Activated CD8-positive, alpha-beta memory T cell treated with anti-CD3 and anti-CD28 coated beads, Interleukin-2, amount 50 U/mL, for 1 hour (primary cell): ENCODE results near the gene KDELR3.
A peak's percentile ranks its signal among the peaks of the same experiment; 100 is the strongest.

Experiments
- DNase-seq: peaks from one replicate; pipeline ENCODE4 v3.0.0-alpha.2; 2020; ENCODE audit errors: extremely low read depth

Gene KDELR3

DNA sequence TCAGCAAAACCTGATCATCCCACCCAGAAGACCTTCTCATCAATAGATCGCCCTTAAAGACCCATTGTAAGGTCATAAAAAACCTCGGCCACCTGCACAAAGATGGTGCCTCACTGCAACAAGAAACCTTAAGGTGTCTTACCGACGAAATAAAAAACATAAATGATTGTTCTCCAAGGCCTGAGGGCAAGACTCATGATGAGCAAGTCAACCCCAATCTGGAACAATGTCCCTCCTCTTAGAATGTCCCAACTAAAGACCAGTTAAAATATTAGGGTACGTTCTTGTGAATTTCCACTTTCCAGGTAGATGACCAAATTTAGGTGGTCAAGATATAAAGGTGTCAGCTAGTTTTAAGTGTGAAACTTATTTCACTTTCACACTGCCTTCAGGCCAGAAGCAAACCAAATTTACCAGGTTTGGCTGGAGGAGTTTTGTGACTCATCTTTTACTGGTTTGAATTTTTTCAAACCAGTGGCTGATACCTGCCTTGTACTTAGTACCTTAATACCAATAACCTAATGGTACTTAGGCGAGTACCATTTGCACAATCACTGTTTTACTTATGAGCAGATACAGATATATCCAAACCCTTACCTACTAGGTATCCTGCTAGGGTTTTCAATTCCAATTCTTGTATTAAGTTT, 14.9 kb downstream of the KDELR3 start:
- DNase-seq = no peak

DNA sequence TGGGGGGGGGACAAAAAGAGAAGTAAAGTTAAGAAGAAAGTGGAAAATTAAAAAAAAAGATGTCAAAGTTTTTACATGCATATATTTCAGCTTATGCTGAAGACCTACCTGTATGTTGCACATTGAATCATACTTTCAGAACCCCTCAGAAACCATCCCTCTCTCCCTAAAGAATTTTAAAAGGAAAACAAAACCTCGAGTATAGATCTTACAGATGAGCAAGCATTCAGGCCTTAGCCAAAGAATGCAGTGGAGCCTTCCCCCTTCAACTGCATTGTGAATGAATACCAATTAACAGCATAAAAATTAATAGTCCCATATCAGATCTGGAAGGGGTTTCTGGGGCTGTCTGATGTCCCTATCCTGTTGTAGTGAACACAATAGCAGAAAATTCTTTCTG, 16.3 kb downstream of the KDELR3 start:
- no peak for DNase-seq

DNA sequence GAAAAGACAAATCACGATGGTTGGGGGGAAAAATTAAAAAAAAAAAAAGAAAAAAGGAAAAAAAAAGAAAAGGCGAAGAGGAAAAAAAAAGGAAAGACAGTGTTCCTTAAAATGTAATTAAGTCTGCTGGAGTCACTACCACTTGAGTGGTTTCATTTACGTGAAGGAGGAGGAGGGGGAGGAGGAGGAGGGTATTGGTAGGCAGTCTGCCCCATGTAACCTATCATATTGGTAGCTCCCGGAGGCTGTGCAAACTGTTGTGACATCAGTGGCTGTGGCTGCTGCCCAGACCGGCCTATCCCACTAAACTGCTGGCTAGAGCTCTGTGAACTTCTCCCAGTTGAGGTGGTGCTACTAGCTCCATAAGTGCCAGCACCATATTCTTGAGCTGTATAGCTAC, 17.9 kb downstream of the KDELR3 start:
- DNase-seq = no peak

DNA sequence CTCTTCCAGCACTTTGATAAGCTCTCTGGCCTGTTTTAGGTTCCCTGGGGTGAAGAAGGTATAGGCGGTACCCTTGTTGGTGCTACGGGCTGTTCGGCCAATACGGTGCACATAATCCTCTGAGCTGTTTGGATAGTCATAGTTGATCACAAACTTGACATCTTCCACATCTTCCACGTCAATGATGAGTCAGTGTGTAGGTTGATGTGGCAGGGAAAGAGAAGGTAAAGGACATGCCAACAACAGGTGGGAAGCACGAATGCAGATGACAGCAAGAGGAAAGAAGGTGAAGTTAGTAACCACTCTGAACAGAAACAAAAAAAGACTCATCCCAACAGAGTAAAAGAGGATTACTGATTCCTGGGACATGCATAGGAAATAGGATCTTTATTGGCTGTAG, 20.1 kb downstream of the KDELR3 start:
- no peak for DNase-seq

DNA sequence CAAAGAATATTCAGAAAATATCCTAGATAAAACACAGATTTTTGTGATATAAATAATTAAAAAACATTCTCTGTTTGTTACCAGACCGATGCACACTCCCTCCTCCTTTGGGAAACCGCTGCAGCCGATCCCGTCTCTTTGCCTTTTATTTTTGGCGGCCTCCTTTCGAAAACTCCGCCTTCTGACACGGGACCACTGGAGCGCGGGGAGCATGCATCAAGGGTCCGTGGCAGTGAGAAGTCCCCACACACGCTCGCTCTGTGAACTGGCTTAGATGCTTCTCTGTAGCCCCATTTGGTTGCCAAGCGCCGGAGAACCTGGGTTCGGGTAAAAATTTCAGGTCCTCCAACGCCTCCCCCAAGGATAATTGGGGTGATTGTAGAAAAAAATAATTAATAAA, 21.2 kb downstream of the KDELR3 start:
- DNase-seq = no peak

DNA sequence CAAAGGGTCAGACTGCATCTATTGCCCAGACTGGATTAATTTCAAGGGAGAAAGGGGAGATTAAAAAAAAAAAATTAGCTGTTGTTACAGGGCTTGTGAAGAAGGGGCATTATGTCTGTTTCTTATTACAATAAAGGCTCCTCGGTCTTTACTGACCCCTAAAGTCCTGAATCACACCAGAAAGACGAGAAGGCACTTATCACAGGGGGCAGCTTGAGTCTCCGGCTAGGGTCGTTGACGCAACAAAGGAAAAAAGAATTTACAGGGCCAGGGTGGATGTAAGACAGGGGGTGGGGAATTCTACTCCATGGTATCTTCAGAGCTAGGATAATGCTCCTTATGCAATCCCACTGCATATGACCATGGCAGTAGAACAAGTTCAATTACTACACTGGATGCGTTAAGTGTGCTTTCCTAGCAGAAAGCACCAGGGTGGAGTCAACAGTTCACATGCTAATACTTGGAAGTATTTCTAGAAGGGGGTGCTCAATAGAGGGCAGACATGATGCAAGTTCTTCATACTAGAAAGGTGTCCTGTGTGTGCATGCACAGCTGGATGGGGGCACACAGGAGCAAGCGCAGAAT, 21.8 kb downstream of the KDELR3 start:
- DNase-seq = no peak

DNA sequence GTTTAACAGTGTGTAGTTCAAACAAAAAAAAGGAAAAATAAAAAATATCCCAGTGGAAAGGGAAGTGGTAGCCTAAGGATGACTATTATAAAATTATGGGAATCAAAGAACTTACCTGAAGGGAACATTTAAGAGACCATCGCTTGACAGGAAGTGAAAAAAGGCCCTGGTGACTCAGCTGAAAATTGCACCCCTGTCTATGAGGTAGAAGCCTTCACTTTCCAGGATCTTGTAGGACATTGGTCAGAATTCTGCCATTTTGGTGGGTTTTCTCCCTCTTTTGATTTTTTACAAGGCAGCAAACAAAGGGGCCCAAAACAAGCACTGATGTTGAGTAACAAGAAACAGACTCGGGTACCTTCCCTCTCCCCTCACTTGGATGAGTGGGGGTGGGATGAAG, 22.6 kb downstream of the KDELR3 start:
- no peak for DNase-seq

DNA sequence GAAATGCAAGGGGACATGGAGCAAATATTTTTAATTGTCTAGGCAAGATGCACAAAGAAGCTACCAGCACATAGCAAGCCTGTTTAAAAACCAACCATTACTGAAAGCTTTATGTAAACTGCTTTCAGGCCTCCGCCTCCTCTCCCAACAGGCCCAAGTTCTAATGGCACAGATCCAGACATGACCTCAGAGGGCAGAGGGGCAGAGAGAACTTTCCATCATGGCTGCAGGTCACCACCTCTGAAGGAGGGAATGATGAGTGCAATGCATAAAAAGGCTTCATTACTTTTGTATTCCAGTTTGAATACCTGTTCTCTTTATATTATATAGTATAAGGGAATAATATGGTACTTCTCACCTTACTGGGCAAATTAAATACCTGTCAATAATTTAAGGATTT, 23.0 kb downstream of the KDELR3 start:
- no peak for DNase-seq

DNA sequence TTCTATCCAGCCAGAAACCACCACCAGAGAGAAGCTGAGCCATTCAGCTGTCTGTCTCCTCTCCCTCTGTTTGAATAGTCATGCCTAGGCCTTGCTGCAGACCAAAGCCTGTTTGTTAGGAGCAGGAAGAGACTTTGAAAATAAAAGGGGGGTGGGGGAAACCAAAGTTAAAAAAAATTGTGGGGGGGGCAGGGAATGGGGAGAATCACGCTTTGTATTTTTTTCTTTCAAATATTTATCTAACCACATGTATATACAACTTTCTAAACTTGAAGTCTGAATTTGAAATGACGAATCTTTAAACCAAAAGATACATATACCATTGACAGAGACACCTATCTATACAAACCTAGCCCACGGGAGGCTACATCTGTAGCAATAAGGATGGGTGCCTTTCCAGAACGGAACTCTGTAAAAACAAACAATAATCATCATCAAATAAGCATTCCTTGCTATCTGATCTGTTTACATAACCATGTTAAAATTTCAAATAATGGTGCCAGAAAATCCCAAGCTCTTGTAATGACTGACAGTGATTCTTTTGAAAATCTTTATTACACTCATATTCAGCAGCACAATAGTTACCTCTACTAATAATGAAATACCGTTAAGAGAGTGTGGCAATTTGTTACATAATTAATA, 23.9 kb downstream of the KDELR3 start:
- DNase-seq = no peak

DNA sequence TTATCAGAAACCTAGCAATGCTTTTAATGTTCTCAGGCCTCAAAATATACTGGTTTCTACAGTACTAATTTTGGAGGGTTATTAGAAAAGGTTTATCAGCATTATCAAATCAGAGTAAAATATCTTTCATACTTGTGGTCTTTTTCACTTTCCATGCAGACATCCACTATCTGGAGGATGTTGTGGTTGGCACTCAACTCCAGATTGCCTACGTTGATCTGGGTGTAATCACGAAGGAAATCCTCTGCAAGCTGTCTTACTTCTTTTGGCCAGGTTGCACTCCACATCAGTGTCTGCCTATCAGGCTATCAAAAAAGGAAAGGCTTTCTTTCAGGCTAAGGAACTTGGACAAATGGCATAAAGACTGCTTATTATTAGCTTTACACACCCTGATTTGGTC, 26.6 kb downstream of the KDELR3 start:
- no peak for DNase-seq

DNA sequence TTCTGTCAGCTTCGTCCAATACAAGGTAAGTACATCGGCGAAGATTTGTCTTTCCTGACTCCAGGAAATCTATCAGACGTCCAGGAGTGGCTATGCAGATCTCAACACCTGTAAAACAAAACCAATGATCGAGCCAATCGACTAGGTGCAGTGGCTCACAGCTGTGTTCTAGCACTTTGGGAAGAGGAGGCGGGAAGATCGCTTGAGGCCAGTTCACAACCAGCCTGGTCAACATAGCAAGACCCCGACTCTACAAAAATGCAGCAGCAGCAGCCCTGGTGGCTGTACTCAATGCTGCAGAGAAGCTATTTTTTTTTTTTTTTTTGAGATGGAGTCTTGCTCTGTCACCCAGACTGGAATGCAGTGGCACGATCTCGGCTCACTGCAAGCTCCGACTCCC, 27.0 kb downstream of the KDELR3 start:
- DNase-seq = no peak

DNA sequence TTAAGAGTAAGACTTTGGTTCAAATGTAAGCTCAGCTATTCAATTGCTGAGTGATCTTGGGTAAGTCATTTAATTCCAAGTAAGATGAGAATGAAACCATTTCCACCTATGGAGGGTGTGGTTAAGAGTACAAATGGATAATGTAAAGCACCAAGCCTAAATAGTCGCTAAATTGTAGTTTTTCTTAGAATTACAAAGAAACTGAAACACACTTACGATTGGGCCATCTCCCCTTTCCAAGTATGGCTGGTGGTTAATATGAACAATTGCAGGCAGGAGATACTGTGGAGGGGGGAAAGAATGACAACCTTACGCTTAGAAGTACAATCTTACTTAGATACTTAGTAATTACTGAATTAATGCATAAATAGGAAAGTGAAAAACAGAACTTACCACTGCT, 30.0 kb downstream of the KDELR3 start:
- no peak for DNase-seq

DNA sequence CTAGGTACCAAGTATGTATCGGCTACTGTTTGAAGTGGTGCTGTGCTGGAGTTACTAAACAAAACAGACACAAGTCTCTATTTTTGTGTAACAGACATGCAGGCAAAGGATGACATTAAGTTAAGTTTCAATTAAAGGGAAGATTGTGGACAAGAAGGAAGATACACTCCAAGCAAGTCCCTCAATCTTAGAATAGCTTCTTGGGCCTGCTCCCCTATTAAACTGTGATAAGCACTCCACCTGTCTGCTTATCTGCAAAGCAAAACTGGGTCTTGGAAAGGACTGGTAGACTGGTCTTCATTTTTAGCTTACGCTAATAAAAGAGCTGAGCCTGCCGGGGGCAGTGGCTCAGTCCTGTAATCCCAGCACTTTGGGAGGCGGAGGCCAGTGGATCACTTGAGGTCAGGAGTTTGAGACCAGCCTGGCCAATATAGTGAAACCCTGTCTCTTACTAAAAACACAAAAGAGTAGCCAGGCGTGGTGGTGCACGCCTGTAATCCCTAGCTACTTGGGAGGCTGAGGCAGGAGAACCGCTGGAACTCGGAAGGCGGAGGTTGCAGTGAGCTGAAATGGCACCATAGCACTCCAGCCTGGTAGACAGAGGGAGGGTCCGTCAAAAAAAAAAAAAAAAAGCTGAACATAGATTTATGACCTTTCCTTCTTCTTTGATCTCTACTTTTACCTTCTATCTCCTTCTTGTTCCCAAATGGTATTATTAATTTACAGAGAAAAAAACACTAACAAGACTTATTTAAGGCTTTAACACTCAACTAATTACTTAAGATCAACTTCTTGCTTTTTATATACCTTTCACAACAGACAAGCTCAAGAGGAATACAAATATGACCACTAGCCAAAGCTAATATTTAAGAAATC, 34.1 kb downstream of the KDELR3 start:
- DNase-seq = no peak

DNA sequence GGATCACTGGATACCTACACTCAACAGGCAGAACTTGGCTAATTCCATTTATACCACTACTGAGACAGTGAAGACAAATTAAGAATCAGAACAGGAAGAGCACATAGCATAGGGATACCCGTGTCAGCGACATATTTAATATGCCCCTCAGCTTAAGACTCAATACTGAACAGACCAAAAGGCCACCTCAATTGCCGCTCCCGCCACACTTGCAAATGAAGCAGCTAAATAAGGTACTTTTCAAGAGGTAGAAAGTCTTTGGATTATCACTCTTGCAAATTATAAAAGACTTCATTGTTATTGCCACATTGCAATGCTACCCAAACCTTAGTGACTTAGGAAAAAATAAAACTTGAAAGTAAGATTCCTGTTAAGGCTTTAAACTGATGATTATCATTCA, 35.1 kb downstream of the KDELR3 start:
- no peak for DNase-seq

DNA sequence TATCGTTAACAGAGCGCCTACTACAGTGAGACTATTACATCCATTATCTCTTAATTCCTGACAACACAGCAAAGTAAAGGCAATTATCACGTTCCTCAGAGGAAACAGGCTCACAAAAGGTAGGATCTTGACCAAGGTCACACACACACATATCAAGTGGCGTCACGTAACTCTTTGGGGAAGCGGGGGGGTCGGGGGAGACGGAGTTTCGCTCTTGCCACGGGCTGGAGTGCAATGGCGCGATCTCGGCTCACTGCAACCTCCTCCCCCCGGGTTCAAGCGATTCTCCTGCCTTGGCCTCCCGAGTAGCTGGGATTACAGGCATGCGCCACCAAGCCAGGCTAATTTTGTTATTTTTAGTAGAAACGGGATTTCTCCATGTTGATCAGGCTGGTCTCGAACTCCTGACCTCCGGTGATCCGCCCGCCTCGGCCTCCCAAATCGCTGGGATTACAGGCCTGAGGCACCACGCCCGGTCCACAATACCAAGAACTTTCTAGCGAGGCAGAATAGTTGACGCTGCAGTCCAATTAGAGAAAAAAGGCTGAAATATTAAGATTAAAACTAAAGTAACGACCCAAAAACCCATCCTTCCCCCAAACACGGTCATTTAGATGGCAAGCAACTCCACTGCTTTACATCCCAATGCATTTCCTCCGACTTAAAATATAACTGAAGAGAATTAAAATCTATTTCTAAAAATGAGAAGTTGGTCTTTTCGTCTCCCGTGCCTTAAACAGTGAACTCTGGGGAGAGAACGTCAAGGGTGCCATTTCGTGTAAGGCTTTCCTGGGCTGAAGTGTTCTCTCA, 37.0 kb downstream of the KDELR3 start:
- peak; percentile 14 for DNase-seq

DNA sequence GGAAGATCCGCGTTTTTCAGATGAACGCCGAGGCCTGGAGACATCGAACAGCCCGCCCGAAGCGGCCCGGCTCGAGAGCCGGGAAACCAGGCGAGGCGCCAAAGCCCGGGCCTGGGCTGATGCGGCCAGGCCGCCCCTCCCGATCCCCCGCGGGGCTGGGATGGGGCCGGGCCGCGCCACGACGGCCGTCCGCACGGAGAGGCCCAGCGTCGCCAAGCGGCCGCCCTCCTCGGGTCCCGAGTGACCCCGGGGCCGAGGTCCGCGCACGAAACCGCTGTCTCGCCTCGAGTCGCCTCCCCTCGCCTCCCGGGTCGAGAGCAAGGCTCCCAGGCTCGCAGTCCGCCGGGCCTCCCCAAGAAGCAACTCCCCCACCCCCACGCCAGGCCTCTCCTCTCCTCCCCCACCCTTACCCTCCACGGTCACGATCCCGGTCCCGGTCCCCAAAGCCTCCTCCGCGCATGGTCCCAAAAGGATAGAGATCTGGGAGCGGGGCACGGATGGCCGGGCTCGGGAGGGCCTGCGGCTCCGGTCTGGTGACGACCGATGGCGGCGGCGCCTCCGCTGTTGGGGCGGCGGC, 37.7 kb downstream of the KDELR3 start:
- DNase-seq = peak; percentile 12

DNA sequence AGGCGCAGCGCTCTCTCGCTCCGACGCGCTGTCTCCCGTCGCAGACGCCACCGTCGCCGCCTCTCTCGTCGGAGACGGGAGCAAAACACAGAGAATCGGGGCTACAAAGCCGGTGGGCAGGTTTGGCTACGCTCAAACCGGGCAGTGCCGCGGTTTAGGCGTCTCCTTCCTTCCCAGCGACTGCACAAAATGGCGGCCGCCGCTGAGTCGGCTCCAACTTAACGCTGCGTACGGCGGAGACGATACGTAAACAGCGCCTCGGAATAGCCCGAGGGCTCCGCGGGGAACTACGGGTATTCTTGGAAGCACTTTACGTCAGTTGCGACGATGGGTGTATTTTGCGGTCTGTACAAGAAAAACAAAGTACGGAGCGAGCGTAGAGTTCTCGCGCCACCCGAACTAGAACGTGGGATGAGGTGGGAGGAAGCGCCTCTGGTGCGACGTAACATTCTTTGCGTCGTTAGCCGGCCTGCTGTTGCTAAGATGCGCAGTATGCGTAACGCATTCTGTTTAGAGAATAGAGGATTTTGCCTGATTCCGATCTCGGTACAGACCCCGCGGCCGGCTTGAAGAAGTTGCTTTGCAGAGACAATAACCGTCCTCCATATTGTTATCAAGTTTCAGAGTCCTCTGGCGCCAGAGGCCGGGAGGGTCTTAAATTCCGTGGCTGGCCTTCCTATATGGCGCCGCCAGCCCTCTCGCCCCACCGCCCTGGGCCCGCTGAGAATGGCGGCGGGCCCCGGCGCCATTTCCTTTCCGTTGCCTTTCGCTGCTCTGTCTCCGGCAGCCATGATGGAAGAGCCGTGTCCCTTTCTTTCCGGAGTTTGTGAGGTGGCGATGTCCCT, 38.4 kb downstream of the KDELR3 start, which contains the start of gene DDX17:
DDX17 (minus strand) TSS at position 194 of the 845 bp plus-strand sequence.
- peak; percentile 93 for DNase-seq

DNA sequence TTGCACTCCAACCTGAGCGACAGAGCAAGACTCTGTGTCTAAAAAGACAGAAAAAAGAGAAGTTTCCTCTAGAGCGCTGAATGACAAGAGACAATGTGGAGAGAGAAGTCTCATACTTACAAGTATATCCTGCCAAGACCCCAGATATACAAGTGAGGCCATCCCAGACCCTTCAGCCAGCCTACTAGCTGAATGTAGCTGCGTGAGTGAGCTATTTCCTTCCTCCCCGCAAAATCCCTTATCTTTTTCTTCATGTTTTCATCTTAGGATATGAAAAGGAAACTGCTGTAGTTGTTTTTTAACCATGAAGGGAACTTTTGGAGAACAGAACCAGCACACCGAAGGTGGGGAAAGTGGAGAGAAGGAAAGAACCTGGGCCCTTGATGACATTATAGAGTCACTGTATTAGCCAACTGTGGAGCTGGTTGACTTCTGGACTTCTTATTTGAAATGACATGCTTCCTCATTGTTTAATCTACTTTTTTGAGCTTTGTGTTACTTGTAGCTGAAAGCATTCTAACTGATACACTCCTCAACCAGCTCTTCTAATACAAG, 42.6 kb downstream of the KDELR3 start:
- no peak for DNase-seq

DNA sequence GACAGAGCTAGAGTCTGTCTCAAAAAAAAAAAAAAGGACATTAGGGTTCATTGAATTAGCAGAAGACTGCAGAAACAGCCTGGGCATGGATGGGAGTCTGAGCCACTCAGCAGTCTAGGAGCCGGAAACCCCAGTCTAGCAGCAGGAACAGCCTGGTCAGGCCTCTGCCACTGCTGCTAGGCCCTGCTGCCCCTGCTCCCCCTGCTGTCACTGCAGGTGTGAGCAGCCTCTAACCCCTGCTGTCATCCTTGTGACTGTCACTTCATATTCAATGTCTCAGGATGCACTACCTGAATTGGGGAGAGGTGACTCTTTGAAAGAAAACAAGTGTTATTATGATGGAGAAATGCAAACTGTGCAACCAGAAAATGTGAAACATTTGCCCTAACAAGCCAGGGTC, 45.2 kb downstream of the KDELR3 start:
- peak; percentile 17 for DNase-seq

DNA sequence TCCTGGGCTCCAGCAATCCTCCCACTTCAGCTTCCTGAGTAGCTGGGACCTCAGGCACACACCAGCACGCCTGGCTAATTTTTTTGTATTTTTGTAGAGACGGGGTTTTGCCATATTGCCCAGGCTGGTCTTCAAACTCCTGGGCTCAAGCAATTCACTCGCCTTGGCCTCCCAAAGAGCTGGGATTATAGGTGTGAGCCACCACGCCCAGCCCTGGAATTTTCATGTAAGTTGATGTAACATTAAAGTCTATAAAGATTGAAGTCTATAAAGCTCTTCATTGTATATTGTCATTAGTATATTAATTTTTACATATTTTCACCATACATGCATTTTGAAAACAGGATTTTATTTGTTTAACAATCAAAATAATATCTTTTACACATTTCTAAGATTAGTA, 50.7 kb downstream of the KDELR3 start:
- DNase-seq = no peak
